Liver (tissue), 9 donors: ENCODE measurements around the gene ST3GAL3. TPM values are rescaled to one million over a fixed set of nuclear protein-coding genes. Genes with fewer than 3 reads are reported as not detected.

Experiments used
- DNase-seq: peaks from one replicate; pipeline ENCODE4 v3.0.0-alpha.2; 2017; ENCODE audit warnings: low spot score
- H3K27ac ChIP-seq, 2 donors: one replicate each; pipeline ENCODE4 v1.7.0; 2013; ENCODE audit warnings: inconsistent platforms in 2 of 2, low read length in 2 of 2, control low read depth in 1 of 2, low read depth in 1 of 2, mild to moderate bottlenecking in 1 of 2
- H3K27me3 ChIP-seq, 4 donors: one replicate each; pipeline versions ENCODE4 v1.6.1 to v1.7.0; 2013; ENCODE audit warnings: low read length in 3 of 4, inconsistent platforms in 1 of 4, mild to moderate bottlenecking in 1 of 4, moderate library complexity in 1 of 4; ENCODE audit not compliant: control insufficient read depth in 4 of 4, insufficient read depth in 4 of 4
- H3K36me3 ChIP-seq, 4 donors: one replicate each; pipeline versions ENCODE4 v1.6.1 to v1.7.0; 2013; ENCODE audit warnings: low read length in 3 of 4, mild to moderate bottlenecking in 3 of 4, low read depth in 1 of 4, moderate library complexity in 1 of 4; ENCODE audit not compliant: control insufficient read depth in 4 of 4, insufficient read depth in 3 of 4
- H3K4me1 ChIP-seq, 4 donors: one replicate each; pipeline versions ENCODE4 v1.6.1 to v1.7.0; 2013; ENCODE audit warnings: low read length in 3 of 4, mild to moderate bottlenecking in 3 of 4, moderate library complexity in 1 of 4; ENCODE audit not compliant: control insufficient read depth in 4 of 4, insufficient read depth in 4 of 4
- H3K4me3 ChIP-seq, 3 donors: one replicate each; pipeline versions ENCODE4 v1.6.1 to v1.7.0; 2013; ENCODE audit warnings: low read length in 3 of 3, control low read depth in 1 of 3, low read depth in 1 of 3, mild to moderate bottlenecking in 1 of 3
- H3K9ac ChIP-seq, 2 donors: one replicate each; pipeline ENCODE4 v1.7.0; 2013; ENCODE audit warnings: low read length in 2 of 2, mild to moderate bottlenecking in 2 of 2, moderate library complexity in 2 of 2, control low read depth in 1 of 2, low read depth in 1 of 2
- H3K9me3 ChIP-seq, 4 donors: one replicate each; pipeline versions ENCODE4 v1.6.1 to v1.7.0; 2013; ENCODE audit warnings: low read length in 3 of 4; ENCODE audit not compliant: control insufficient read depth in 4 of 4
- ATF3 ChIP-seq: IDR thresholded peaks from 2 replicates; pipeline ENCODE4 v1.6.1; 2016; ENCODE audit warnings: antibody characterized with exemption
- CTCF ChIP-seq: fragments of 150-350 bp; IDR thresholded peaks from 2 replicates; pipeline ENCODE4 v1.5.1; 2017; ENCODE audit warnings: improper control_type of control experiment, low read depth, low read length; ENCODE audit not compliant: missing input control
- EGR1 ChIP-seq, 2 donors: IDR thresholded peaks; 2 replicates each; pipeline ENCODE4 v1.6.1; 2016 to 2018; ENCODE audit warnings: antibody characterized with exemption in 2 of 2, low read depth in 2 of 2
- FOXA1 ChIP-seq: IDR thresholded peaks from 2 replicates; pipeline ENCODE4 v1.6.1; 2016; ENCODE audit warnings: antibody characterized with exemption
- FOXA2 ChIP-seq: IDR thresholded peaks from 2 replicates; pipeline ENCODE4 v1.6.1; 2016; ENCODE audit warnings: antibody characterized with exemption
- GABPA ChIP-seq, 2 donors: IDR thresholded peaks in 1 of 2; conservative IDR thresholded peaks in 1 of 2; 2 replicates each; pipeline ENCODE4 v1.6.1; 2016; ENCODE audit warnings: antibody characterized with exemption in 2 of 2, mild to moderate bottlenecking in 1 of 2, moderate library complexity in 1 of 2
- HNF4A ChIP-seq, 2 donors: conservative IDR thresholded peaks; 2 replicates each; pipeline ENCODE4 v1.6.1; 2016; ENCODE audit warnings: antibody characterized with exemption in 2 of 2, mild to moderate bottlenecking in 2 of 2
- MAX ChIP-seq: IDR thresholded peaks from 2 replicates; pipeline ENCODE4 v1.6.1; 2016; ENCODE audit warnings: antibody characterized with exemption
- NR2F2 ChIP-seq: IDR thresholded peaks from 2 replicates; pipeline ENCODE4 v1.6.1; 2016; ENCODE audit warnings: antibody characterized with exemption
- RAD21 ChIP-seq, 2 donors: IDR thresholded peaks; 2 replicates each; pipeline ENCODE4 v1.6.1; 2016; ENCODE audit warnings: antibody characterized with exemption in 2 of 2, mild to moderate bottlenecking in 2 of 2
- REST ChIP-seq: IDR thresholded peaks from 2 replicates; pipeline ENCODE4 v1.6.1; 2016; ENCODE audit warnings: antibody characterized with exemption, mild to moderate bottlenecking
- RXRA ChIP-seq, 2 donors: IDR thresholded peaks; 2 replicates each; pipeline ENCODE4 v1.6.1; 2017 to 2018; ENCODE audit warnings: antibody characterized with exemption in 2 of 2, mild to moderate bottlenecking in 1 of 2
- SP1 ChIP-seq: IDR thresholded peaks from 2 replicates; pipeline ENCODE4 v1.6.1; 2018; ENCODE audit warnings: antibody characterized with exemption, mild to moderate bottlenecking
- YY1 ChIP-seq: IDR thresholded peaks from 2 replicates; pipeline ENCODE4 v1.6.1; 2016; ENCODE audit warnings: antibody characterized with exemption, mild to moderate bottlenecking
- ZBTB33 ChIP-seq: IDR thresholded peaks from 2 replicates; pipeline ENCODE4 v1.6.1; 2016; ENCODE audit warnings: antibody characterized with exemption
- WGBS: extraction: QIAGEN DNeasy Blood & Tissue Kit; methylation state at CpG from one replicate; pipeline ENCODE4 v1.1.7; 2013; 5-methylcytosine and 5-hydroxymethylcytosine counted together
- polyA plus RNA-seq, 2 donors: library from polyadenylated mRNA; stranded (reverse) in 1 of 2; unstranded in 1 of 2; fragments of 200-250 nt in 1 of 2; fragments of >200 nt in 1 of 2; fragmentation: Nextera tagmentation in 1 of 2; extraction: Ambion mirVana in 1 of 2; gene quantifications; one replicate each; pipeline versions ENCODE4 v1.2.1 to v1.2.3, GENCODE V29; 2013 to 2015
- total RNA-seq, 2 donors: library from RNA; depleted of rRNA; stranded (reverse); fragments of >200 nt; gene quantifications; one replicate each; pipeline ENCODE4 v1.2.3, GENCODE V29; 2014
- donor health status: healthy.
- donor health status: healthy.
- donor health status: healthy.
- donor health status: healthy.
- donor health status: healthy.

The ST3GAL3 gene
- total and polyA plus RNA-seq, 4 donors, result 4.9 to 11.4 (median 8.1) TPM

- TF ChIP-seq ZBTB33 (no peak), ATF3 (no peak), RAD21 (IDR thresholded peaks at IDR 0.05) (no peak)
Measured at GRCh38 chr1:43961692-43962091, 254.4 kb downstream of the ST3GAL3 start (continued).

GRCh38 chr1:43962324-43962723, 255.0 kb downstream of the ST3GAL3 start:
- H3K27me3 ChIP-seq, result no peaks in the 10 kb centered on the region
- no peak for DNase-seq
- peaks cover 6 to 75% (median 20%) of the 10 kb centered on the region in 4 donors for H3K36me3 ChIP-seq
- H3K4me1 ChIP-seq, result no peaks in the 10 kb centered on the region
- no peak overlapping the region for H3K9ac ChIP-seq
- no peak overlapping the region for H3K27ac ChIP-seq
- no peak overlapping the region for H3K4me3 ChIP-seq
- no peaks in the 10 kb centered on the region for H3K9me3 ChIP-seq
- TF ChIP-seq MAX, result no peak
- TF ChIP-seq REST, result no peak
- TF ChIP-seq HNF4A (conservative IDR thresholded peaks at IDR 0.05), result no peak
- no peak for TF ChIP-seq GABPA (IDR thresholded peaks at IDR 0.05 in 1 of 2, conservative IDR thresholded peaks at IDR 0.05 in 1 of 2)
- TF ChIP-seq FOXA1, result no peak
- no peak for TF ChIP-seq RXRA (IDR thresholded peaks at IDR 0.05)
- TF ChIP-seq EGR1 (IDR thresholded peaks at IDR 0.05; ENCODE audit: low read depth in 2 of 2), result no peak
- no peak for TF ChIP-seq CTCF
- TF ChIP-seq YY1, result no peak
- TF ChIP-seq ATF3, result no peak
- TF ChIP-seq NR2F2, result no peak
- TF ChIP-seq SP1, result no peak
- TF ChIP-seq FOXA2, result no peak
- 98% methylated on average over 2 of the region's 2 CpGs for WGBS
